ENCODE measurements around the gene GNAS.
"Not testable (repeated sequence)": the region's sequence is repeated elsewhere in the genome, so short reads cannot be mapped to it uniquely, and the experiment has no call there.

The GNAS gene

GRCh38 chr20:58941471-58941870, 89.0 kb downstream of the GNAS start:
- DNase-seq = no peak

DNA sequence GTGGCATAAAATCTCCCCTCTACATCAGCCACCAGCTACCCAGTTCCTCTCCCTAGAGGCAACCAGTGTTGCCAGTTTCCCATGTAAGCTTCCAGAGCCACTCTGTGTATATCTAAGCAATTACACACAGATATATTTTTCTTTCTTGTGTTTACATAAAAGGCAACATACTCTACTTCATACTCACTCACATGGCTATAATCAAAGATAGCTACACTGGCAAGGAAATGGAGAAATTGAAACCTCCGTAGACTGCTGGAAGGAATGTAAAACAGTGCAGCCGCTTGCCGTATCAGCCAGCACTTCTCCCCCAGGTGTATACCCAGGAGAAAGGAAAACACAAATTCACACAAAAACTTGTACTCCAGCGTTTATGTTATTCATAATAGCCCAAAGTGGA, 90.0 kb downstream of the GNAS start:
- DNase-seq = no peak

DNA sequence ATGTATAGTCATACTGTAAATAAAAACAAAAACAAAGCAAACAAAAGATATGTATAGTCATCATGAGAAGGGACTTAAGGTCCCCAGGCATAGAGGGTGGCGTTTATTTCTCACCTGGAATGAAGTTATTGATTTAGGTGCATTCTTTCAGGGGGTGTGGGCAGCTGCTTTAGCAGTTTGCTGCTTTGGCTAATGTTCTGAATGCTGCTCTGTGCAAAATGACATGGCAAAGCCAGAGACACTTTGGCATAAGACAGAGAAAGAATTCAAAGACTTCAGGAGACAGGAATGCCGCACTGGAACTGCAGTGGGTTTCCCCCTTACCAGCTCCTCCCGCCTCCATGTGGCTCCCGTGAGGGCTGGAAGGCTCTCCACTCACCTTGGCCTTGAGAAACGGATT, 92.1 kb downstream of the GNAS start:
- no peak for DNase-seq

- DNase-seq = no peak
Observed at GRCh38 chr20:58945965-58946631, 93.6 kb downstream of the GNAS start.

DNA sequence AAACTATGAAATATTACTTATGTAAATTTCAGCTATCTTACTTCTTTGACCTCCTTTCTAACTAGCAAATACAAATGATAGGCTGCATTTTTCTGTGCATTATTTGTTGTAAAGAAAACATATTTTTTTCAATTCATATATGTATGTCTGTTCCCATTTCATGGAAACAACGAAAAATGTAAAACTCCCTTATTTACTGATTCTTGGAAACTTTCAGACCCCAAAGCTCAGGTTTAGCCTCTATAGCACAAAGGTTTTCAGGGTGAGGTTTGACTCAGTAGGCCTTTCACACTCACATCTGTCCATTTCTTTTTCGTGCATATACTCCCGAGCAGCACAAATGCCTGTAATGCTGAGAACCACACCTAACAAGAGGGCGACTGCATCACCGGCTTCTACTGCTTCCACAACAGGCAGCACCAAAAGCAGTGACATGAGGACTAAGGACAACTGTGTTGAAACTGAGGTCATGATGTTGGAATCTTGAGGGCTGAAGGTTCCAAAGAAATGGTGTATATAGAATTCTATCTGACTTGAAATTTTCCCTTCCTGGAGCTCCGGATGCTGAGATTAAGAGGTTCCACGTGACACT, 95.4 kb downstream of the GNAS start:
- DNase-seq = not testable (repeated sequence)

DNA sequence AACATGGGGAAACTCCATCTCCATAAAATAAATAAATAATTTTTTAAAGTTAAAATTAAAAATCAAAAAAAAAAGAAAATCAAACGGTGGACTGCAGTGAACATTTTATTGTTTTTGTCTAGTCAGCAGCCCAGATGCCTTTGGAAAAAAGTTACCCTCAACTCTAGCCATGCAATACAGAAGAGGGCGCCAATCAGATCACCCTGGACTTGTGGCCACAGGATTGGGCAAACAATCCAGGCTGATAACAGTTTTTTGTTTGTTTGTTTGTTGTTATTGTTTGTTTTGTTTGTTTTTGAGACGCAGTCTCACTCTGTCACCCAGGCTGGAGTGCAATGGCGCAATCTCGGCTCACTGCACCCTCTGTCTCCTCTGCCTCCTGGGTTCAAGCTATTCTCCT, 98.1 kb downstream of the GNAS start:
- DNase-seq = no peak

GRCh38 chr20:58953050-58953449, 100.5 kb downstream of the GNAS start:
- DNase-seq = no peak

- DNase-seq = no peak
Observed at GRCh38 chr20:58956078-58956477, 103.6 kb downstream of the GNAS start.

- no peak for DNase-seq
Observed at GRCh38 chr20:58959652-58960051, 107.1 kb downstream of the GNAS start.

Data from right hindlimb (tissue), 1 donor.